Activated naive CD4-positive, alpha-beta T cell treated with anti-CD3 and anti-CD28 coated beads, Interleukin-2, amount 50 U/mL, for 16 hours (primary cell): ENCODE measurements around the gene ZCCHC24.

Experiments
- DNase-seq: peaks from one replicate; pipeline ENCODE4 v3.0.0-alpha.2; 2020

Gene ZCCHC24

DNA sequence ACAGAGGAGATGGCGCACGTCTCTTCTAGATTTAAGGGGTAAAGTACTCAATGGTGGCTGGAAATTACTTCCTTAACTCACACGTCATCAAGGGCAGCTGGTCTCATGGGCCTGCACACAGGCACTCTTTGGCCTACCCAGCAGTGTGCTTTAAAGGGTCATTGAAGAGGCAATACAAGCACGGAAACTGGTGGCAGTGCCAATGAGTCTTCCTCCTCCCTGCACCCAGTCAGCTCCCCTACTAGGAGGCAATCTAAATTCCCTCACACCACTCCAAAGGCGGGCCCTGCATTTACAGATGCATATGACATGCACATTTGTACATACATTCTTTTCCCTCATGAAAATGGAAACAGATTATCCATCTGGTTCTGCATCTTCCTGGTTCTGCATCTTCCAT lies 50.8 kb downstream of the ZCCHC24 start:
- no peak for DNase-seq

DNA sequence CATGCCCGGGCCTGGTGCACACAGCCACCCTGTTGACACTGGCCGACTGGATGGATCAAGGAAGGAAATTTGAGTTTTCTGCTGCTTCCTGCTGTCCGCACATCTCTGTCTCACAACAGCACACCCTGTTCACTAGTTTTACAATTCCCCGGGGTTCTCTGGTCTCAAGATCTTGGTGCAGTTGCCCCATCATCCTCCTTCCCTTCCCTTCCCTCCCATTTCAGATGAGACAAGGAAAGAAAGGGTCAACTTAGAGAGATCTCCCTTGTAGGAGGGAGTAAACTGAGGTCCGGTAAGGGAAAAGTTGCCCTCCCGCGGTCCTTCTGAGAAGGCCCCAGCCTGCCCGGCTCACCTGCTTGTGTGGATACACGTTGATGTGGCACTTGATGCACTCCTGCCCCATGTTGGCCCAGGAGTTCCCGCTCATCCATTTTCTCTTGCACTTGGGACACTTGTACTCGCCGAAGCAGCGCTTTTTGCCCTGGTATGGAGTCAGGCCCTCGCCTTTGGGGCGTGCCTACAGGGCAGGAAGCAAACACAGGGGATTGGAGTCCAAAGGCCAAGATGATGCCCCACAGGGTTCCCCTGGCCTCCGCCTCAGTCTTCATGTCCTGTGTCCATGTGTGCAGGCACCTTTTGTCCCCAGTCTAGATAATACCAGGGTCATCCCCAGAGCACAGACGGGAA lies 51.4 kb downstream of the ZCCHC24 start:
- no peak for DNase-seq

DNA sequence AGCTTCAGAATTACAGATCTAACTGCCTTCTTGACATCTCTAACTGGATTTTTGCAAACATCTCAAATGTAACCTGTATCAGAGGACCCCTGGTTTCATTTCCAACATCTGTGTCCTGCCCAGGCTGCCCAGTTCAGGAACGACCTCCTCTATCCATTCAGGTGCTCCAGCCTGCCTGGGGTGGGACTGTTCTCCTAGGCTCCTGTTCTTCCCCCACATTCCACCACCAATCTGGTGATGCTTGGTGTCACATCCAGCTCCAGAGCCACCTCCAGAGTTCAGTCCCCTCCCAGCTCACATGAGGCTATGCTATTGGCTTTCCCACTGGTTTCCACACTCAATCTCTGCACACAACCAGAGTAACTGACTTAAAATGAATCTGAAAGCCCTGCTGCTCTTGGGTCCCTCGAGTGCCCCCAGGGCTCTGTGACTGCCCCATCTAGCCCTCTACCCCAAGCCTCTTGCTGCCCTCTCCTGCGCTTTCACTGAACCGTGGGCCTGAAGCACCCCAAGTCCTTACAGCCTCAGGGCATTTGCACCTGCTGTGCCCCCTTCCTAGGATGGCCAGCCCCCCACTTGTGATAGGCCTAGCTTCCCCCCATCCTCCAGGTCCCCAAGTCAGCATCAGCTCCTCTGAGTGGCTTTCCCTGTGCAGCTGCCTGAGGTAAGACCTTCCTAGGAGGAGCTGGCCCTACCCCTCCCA lies 52.1 kb downstream of the ZCCHC24 start:
- DNase-seq, result no peak

DNA sequence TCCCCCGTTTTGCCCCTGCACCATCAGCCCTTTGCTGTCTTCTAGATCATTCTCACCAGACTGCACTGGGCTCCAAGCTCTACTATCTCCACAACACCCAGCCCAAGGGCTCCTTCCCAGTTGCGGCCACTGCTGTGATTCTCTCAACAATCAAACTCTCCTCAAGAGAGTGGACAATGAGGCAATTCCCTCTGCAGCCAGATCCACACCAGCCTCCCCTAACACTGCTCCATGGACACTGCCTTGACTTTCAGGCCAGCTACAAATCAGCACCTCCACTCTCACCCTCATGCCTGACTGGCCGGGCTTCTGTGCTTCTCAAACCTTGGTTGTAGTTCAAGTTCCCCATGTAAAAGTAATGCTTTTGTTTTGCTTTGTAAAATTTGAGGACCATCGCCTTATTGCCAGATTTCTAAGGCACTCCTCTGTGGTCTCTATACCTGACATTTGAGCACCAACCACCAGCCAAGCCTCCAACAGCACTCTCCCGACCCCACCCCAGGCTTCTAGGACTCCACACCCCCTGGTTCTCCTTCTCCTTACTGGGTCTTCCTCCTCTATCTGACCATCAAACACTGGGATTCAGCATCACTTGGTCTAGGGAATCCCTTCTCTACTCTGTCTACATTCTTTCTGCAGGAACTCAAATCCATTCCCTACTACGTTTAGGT lies 52.8 kb downstream of the ZCCHC24 start:
- DNase-seq, result peak; percentile 0

DNA sequence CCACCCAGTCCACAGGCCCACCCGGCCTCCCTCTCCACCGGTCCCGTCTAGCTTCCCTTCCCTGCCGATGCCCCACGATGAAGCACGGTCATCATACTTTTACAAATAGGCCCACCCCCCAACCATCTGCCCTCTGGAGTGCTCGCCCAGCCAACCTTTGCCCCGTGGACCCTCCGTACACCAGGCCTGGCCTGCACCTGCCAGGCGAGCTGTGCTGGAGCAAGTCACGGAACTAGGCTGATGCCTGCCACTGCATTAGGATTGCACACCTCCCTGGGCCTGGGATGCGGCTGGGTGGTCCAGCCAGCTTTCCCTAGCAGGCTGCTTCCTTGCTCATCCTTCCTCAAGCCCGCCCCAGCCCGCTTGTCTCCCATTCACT lies 53.4 kb downstream of the ZCCHC24 start:
- no peak for DNase-seq

DNA sequence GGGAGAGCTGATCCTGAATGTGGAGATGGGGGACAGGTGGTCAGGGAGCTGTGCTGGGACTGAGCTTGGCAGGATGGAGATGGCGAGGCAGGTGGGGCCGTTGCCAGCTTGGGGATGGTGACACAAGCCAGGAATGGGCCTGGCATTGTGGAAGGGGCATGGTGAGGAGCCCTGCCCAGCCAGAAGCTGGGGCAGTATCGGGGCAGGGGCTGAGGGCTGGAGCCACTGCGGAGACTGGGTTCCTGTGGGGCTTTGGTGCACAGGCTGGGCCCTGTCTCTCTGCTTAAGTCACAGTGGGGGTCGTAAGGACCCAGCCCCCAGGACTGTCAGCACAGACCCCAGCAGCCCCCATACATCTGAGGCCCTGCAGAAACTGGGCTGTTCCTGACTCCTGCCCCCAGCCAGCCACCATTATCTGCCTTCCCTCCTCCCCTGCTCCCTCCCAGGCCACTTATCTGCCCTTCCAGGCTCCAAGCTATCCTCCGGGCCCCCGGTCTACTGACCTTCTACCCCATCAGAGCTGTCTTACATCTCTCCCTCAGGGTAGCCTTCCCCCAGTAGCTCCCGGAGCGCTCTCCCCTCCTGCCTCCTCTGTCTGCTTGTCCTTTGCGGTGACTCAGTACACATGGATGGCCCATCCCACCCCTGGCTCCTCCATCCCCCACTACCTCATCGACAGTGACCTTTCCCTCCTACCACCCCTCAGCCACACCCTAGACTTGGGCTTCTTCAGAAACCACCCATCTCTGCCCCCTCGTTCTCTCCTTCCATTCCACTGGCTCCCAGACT lies 54.0 kb downstream of the ZCCHC24 start:
- DNase-seq, result no peak

DNA sequence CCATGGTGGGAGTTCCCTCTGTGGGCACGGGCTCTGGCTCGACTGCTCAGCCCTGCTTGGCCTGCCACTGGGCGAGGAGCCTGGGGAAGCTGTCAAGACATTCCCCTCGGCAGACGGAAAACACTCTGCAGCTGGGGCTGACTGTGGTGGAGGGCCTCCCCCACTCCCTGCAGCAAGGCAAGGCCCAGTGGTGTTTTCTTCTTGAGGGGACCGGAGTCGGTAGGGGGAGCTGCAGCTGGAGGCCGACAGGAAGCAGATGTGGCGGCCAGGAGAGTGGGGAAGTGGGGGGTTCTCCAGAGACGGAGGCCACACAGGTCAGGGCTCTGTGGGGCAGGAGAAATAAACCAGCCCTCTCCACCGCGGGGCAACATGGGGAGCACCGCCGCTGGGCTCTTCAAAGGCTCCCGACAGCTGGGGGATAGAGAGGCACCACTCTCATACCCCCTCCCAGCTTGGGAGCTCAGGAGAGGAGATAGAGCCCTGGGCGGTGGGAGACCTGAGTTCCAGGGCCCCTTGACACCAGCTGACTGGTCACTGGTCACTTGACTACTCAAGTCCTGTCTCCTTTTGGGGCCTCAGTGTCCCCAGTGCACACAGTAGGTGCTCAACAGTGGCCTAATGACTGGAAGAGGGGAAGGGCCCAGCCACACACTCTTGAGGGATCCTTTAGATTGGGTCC lies 54.7 kb downstream of the ZCCHC24 start:
- no peak for DNase-seq

DNA sequence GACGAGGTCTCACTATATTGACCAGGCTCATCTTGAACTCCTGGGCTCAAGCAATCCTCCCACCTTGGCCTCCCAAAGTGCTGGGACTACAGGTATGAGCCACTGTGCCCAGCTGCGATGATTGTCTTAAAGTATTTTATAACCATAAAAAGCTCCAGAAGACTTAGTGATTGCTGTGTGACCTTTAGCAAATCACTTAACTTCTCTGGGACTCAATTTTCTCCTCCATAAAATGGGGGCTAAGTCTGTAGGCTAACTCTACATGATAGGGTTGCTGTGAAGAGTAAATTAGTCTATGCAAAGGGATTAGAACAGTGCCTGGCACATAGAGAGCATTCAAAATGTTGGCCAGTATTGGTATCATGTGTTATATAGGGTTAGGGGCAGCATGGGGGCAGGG lies 55.4 kb downstream of the ZCCHC24 start:
- no peak for DNase-seq

DNA sequence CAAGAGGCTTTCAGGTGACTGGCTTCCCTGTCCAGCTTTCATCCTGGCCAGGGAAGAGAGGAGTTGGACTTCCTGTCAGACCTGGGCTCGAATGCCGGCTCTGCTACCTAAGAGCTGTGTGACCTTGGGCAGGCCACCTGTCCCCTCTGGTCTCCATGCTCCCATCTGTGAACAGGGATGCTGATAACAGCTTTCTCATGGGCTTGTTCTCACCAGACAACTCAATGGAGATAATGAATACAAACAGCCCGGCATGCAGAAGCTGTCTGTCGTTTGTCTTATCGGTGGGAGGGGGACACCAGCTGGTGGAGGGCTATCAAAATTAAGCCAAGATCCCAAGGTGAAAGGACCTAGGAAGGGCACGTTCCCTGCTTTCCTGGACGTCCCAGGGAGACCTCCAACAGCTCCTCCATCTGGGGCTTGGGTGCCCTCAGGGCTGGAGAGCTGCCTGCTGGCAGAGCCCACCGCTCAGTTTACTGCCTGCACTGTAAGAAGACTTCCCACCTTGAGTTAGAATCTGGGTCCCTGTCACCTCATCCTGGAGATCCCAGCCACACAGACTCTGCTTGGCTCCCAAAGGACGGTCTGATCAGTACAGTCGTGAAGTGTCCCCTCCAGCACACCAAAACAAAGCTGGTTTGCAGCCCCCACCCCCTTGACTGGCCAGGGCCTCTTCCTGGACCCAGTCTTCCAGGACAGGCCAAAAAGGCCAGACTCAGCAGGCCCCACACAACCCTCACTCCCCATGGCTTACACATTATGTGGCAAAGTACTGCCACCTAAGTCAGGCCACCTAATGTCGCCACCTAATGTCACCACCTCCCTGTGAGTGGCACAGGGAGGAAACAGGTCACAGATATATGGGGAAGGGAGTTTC lies 57.2 kb downstream of the ZCCHC24 start:
- no peak for DNase-seq

DNA sequence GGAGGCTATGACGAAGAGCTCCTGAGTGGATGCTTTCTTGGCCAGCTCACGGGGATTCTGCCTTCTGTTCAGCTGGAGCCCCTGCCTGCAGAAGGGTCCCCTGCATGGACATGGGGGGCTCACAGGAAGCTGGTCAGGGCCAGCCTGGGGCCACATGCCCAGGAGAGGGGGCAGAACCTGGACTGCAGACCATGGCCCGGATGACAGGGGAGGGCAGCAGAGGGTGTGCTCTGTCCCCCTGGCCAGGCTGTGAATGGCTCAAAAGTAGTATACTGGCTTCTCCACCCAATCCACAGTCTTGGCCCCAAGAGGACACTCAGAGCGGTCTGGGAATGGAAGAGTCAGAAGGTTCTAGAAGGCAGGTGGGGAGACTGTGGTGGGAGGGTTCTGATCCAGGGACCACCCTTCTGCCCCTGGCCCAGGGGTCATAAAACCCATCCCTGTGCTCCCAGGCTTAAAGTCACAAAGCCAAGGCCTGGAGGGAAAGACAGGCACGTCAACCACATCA lies 57.9 kb downstream of the ZCCHC24 start:
- DNase-seq, result no peak

DNA sequence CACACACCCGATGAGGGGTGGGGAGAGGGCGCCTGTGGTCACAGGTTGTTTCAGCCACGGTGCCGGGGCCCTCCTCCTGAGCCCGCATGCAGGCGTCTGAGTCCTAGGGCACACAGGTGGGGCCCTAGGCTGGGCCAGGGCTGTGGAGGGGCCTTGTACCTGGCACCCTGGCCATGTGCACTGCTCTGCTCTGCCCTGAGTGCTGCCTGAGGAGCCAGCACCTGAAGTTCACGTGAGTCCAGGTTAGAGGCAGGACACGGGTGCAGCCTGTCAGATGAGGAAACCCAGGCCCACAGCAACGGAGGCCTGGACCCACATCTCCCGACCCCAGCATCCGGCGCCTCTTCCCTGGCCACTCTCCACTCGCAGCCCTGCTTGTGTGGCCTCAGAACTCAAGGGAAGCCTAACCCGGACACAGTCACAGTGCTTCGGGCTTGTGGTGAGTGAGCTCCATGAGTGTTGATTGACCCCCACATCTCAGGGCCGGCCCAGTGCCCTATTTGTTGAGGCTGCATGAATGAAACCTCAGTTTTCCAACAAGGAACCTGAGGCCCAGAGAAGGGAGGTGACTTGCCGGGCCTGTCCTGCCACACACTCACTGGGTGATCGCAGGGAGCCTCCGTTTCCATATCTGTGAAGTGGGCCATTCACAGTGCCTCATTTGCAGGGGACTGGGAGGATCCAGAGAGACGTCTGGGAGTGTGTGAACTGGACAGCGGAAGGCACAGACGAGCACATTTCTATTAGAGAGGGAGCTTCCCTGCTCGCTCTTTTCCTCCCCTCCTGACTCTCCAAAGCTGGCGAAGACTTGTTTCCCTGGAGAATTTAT lies 58.6 kb downstream of the ZCCHC24 start:
- no peak for DNase-seq

DNA sequence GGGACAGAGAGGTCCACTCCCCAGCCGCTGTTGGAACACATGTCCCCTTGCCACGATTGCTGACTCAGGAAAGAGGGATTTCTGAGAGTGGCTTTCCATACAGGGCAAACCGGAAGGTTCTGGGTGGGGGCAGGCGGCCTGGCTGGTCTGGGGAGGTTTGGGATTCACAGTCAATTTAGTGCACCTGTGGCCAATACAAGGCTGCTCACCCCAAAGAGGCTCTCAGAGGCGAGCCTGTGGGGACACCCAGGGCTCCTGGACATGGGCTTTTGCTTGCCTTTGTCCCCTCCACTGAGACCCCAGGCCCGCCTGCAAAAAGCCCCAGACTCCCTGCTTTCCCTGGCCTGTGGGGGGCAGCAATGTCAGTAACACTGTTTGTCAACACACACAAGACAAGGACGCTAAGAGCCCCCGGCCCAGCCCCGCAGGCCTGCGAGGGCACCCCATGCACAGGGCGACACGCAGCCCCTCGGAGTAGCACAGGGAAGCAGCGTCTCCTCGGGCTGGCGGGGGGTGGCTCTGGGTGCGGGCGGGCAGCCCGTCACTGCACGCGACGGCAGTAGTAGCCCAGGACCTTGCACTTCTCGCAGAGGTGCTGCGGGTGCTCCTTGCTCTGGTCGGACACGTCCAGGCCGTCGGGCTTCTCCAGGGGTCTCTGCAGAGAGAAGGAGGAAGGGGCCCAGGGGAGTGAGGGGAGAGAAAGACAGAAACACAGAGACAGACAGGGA lies 59.5 kb downstream of the ZCCHC24 start:
- no peak for DNase-seq

DNA sequence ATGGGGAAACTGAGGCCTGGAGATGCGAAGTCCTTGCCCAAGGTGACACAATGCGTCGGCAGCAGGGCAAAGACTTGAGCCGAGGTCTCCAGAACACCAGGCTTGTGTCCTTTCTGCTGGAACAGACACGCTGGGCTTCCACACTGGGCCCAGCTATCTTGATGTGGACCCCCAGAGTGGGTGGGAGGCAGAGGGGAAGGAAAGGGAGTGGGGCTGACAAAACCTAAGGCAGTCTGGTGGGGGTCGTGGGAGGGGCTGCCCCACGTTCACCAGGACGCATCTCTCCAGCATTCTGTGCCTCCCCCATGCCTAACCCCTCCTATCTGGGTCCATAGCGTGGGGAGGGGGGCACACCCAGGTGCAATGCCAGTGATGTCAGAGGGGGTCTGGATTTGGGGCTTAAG lies 60.0 kb downstream of the ZCCHC24 start:
- DNase-seq, result no peak

DNA sequence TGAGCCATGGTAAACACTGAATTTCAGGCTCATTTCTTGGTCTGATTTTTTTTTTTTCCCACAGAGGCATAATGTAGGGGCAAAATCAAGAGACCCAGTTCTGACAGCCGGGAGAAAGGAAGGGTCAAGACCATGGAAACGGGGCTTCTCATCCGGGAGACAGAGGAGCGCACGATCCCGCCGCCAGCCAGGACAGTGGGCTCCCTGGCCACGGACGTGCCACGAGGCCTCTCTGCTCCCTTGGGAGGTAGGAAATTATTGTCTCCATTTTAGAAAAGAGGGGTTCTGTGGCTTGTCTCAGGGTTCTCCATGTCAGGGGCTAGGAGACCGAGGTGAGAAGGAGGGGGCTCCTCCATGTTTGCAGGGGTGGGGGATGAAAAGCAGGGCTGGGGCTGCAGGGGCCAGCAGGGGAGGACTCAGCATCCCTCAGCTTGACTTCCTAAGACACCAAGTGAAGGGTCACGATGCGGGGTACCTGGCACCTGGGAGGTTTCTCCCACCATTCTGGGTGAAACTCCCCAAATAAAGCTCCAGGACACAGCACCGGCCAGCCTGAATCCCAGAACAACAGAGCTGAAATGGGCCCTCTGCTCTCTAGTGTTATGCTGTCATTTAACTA lies 60.5 kb downstream of the ZCCHC24 start:
- DNase-seq, result no peak

DNA sequence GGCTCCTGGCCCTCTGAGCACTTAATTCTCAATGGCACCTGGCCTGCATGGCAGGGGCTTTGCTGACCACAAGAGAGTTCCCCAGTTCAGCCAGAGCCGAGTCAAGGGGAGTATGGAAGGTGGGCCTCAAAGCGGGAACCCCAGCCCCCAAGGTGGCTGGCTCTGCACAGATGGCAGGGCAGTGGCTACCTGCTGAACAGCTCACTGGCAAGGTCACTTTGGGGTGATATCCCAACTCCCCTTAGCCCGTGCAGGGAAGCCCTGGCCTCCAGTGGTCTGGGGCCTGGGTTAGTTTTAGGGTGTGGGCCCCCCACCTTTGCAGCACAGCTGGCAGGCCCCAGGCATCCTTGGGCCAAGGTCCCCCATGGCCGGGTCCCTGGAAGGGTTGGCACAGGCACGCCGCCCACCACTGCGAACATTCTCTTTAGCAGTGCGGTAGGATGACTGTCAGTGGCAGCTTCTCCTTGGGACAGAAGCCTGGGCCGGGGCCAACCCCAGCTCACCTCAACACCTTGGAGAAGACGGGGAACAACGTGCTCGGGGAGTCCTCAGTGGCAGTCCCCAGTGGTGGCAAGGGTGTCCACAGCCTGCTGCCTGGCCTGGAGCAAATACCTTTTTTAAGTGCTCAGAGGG lies 61.3 kb downstream of the ZCCHC24 start:
- DNase-seq, result no peak

DNA sequence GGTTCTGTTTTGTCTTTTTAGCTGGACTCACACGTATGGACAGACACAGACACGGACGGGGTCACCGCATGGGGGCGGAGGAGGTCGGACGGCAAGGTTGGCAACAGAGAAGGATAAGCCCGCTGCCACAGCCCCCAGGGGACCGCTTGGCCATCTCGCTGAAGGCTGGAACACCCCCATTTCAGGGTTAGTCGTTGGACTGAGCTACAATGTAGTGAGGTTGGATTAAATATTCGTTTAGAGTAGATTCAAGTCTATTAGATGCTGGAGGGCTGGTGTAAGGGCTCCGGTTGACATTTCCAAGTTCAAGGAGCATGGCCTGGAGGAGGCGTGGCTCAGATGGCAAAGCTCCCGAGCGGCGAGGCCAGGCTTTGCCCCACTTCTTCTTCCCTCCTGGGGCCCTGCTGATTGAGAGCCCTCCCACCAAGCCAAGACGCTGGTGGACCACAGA lies 62.9 kb downstream of the ZCCHC24 start:
- no peak for DNase-seq

DNA sequence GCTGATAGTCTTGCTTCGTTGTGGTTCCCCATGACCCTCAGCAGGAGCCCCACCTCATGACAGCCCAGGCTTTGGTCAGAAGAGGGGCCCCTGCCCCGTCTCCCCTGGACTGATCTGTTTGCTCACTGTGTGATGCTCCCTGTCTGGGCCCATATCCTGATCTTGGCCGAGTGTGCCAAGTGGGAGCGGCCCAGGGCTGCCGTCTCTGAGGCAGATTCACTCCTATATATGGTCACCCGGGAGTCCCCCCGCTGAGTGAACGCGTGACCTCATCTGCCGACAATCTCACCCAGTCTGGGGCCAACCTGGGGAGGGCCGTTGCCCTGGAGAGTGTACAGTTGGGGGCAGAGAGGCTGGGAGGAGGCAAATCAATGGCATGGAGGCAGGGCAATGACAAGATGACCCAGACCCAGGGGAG lies 63.6 kb downstream of the ZCCHC24 start:
- DNase-seq, result no peak

DNA sequence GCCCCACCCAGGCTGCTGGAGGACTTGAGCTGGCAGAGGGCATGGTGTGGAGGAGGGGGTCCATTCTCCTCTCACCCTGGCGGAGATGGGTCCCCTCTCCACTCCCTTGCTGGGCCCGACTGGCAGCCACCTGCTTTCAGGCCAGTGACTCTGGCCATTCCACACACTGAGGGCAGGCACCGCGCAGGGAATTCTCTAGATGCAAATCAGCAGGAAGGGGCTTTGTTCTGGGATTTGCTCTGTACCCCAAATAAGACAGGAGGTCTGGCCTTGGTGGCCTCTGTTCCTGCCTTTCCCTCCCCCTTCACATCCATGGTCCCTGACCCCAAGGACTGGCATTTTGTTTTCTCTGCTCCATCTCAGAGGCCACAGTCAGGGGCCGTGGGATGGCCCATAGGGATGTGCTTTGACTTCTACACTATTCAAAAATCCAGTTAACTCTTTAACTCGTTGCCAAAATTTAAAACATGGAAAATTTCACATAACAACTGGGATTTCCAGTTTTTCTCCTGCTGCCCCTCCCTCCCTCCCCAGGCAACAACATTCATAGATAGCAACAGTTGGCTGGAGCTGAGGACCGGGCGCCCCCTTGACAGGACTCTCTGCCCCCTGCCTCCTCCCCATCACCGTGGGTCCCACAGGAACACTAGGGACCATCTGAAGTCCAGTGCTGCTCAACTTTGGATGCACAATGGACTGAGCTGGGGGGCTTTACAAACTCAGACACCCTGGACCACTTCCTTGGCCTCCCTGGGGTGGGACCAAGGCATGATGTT lies 64.3 kb downstream of the ZCCHC24 start:
- no peak for DNase-seq
